SK-N-MC (cell line): Measurements from ENCODE around the gene NPBWR2.

Source experiments
- DNase-seq: peaks from one replicate; pipeline ENCODE4 v3.0.0-alpha.2; 2011; ENCODE audit warnings: low read depth, low spot score
- H3K27ac ChIP-seq: fragments of 200-600 bp; sonication (generic); 2 replicates; pipeline ENCODE4 v1.5.1; 2016; ENCODE audit warnings: mixed run types
- H3K36me3 ChIP-seq: fragments of 200-600 bp; sonication (generic); 2 replicates; pipeline ENCODE4 v1.6.1; 2017; ENCODE audit warnings: antibody characterized with exemption, low read length, mixed read lengths; ENCODE audit not compliant: insufficient read depth
- H3K4me3 ChIP-seq: fragments of 200-600 bp; sonication (generic); 2 replicates; pipeline ENCODE4 v1.5.1; 2016
- H3K9ac ChIP-seq: fragments of 200-600 bp; sonication (generic); 2 replicates; pipeline ENCODE4 v1.8.0; 2017; ENCODE audit warnings: mixed run types, mixed read lengths; ENCODE audit not compliant: insufficient read length
- H3K9me3 ChIP-seq: fragments of 200-600 bp; sonication (generic); 2 replicates; pipeline ENCODE4 v1.6.1; 2017; ENCODE audit warnings: low read depth, mild to moderate bottlenecking, antibody characterized with exemption, low read length, moderate library complexity, mixed read lengths
- EZH2 ChIP-seq: fragments of 200-600 bp; sonication (generic); IDR thresholded peaks from one replicate; pipeline ENCODE4 v1.6.1; 2017; ENCODE audit warnings: antibody characterized with exemption
- FOXP2 ChIP-seq: optimal IDR thresholded peaks from 2 replicates; pipeline ENCODE3; 2011; ENCODE audit warnings: mild to moderate bottlenecking, moderate library complexity; ENCODE audit not compliant: insufficient read depth; ENCODE audit errors: extremely low read length, control extremely low read depth
- POLR2AphosphoS5 ChIP-seq: IDR thresholded peaks from 2 replicates; pipeline ENCODE4 v1.6.1; 2012; ENCODE audit warnings: mild to moderate bottlenecking, low read depth, low read length, borderline replicate concordance

NPBWR2 gene

GRCh38 chr20:64115171-64115911, 8.0 kb upstream of the NPBWR2 start:
- DNase-seq, result no peak
- TF ChIP-seq FOXP2, result no peak
- TF ChIP-seq EZH2, result no peak
- TF ChIP-seq POLR2AphosphoS5, result no peak
- H3K4me3 ChIP-seq, result no peak overlapping the region
- no peak overlapping the region for H3K27ac ChIP-seq
- H3K36me3 ChIP-seq, result no peaks in the 10 kb centered on the region
- no peak overlapping the region for H3K9ac ChIP-seq
- no peaks in the 10 kb centered on the region for H3K9me3 ChIP-seq

GRCh38 chr20:64114356-64114971, 7.1 kb upstream of the NPBWR2 start:
- no peak for TF ChIP-seq FOXP2
- no peak for TF ChIP-seq EZH2
- no peak for TF ChIP-seq POLR2AphosphoS5

GRCh38 chr20:64113796-64114355, 6.5 kb upstream of the NPBWR2 start:
- no peak for TF ChIP-seq POLR2AphosphoS5
- TF ChIP-seq EZH2, result no peak
- TF ChIP-seq FOXP2, result no peak
- no peak overlapping the region for H3K9ac ChIP-seq
- H3K27ac ChIP-seq, result no peak overlapping the region
- H3K4me3 ChIP-seq, result no peak overlapping the region
- no peak for DNase-seq
- no peaks in the 10 kb centered on the region for H3K36me3 ChIP-seq
- no peaks in the 10 kb centered on the region for H3K9me3 ChIP-seq

More at GRCh38 chr20:64114356-64114971, 7.1 kb upstream of the NPBWR2 start:
- H3K36me3 ChIP-seq, result no peaks in the 10 kb centered on the region
- no peaks in the 10 kb centered on the region for H3K9me3 ChIP-seq
- no peak overlapping the region for H3K9ac ChIP-seq
- H3K4me3 ChIP-seq, result no peak overlapping the region
- H3K27ac ChIP-seq, result no peak overlapping the region
- no peak for DNase-seq

- TF ChIP-seq POLR2AphosphoS5, result no peak
- TF ChIP-seq EZH2, result no peak
- no peak for TF ChIP-seq FOXP2
- H3K27ac ChIP-seq, result no peak overlapping the region
- H3K36me3 ChIP-seq, result no peaks in the 10 kb centered on the region
- no peaks in the 10 kb centered on the region for H3K9me3 ChIP-seq
- no peak overlapping the region for H3K9ac ChIP-seq
- H3K4me3 ChIP-seq, result no peak overlapping the region
- DNase-seq, result no peak
Observed at GRCh38 chr20:64113444-64113775, 6.0 kb upstream of the NPBWR2 start.

GRCh38 chr20:64112691-64113443, 5.5 kb upstream of the NPBWR2 start:
- no peak overlapping the region for H3K9ac ChIP-seq
- H3K36me3 ChIP-seq, result no peaks in the 10 kb centered on the region
- no peaks in the 10 kb centered on the region for H3K9me3 ChIP-seq
- H3K27ac ChIP-seq, result no peak overlapping the region
- no peak for DNase-seq
- TF ChIP-seq POLR2AphosphoS5 (no peak), EZH2 (no peak), FOXP2 (no peak)
- no peak overlapping the region for H3K4me3 ChIP-seq

GRCh38 chr20:64111841-64112641, 4.7 kb upstream of the NPBWR2 start:
- no peak for TF ChIP-seq FOXP2
- TF ChIP-seq EZH2, result no peak
- no peak for TF ChIP-seq POLR2AphosphoS5
- Histone ChIP-seq H3K4me3 (no peak overlapping the region), H3K9me3 (no peaks in the 10 kb centered on the region), H3K36me3 (no peaks in the 10 kb centered on the region), H3K27ac (no peak overlapping the region), H3K9ac (no peak overlapping the region)
- DNase-seq, result no peak

GRCh38 chr20:64110411-64111068, 3.2 kb upstream of the NPBWR2 start:
- Histone ChIP-seq H3K27ac (no peak overlapping the region), H3K4me3 (no peak overlapping the region), H3K9me3 (no peaks in the 10 kb centered on the region), H3K36me3 (no peaks in the 10 kb centered on the region), H3K9ac (no peak overlapping the region)
- TF ChIP-seq FOXP2 (no peak), EZH2 (no peak), POLR2AphosphoS5 (no peak)
- no peak for DNase-seq
